ENCODE measurements around the gene TEKT2. TPM values are rescaled to one million over a fixed set of nuclear protein-coding genes. Genes with fewer than 3 reads are reported as not detected.

TEKT2 gene
- total RNA-seq, 3 donors from 2014 or later = 0.98 to 1.2 TPM; not detected in 1

GRCh38 chr1:36137776-36138175 is 53.9 kb downstream of the TEKT2 start:
- intact Hi-C loops (cut with DNase I; ENCODE audit: low total_unique reads) = no loop called here
- peak overlapping the region in 1 of 2 donors; percentile 77 for H3K27ac ChIP-seq
- no peaks in the 10 kb centered on the region for H3K36me3 ChIP-seq
- no peaks in the 10 kb centered on the region for H3K27me3 ChIP-seq
- DNase-seq (ENCODE audit: low spot score in 2 of 2) = no peak
- H3K4me1 ChIP-seq = peaks cover 7% of the 10 kb centered on the region in 2 donors
- H3K4me3 ChIP-seq = no peak overlapping the region
- TF ChIP-seq, protein P1, sequence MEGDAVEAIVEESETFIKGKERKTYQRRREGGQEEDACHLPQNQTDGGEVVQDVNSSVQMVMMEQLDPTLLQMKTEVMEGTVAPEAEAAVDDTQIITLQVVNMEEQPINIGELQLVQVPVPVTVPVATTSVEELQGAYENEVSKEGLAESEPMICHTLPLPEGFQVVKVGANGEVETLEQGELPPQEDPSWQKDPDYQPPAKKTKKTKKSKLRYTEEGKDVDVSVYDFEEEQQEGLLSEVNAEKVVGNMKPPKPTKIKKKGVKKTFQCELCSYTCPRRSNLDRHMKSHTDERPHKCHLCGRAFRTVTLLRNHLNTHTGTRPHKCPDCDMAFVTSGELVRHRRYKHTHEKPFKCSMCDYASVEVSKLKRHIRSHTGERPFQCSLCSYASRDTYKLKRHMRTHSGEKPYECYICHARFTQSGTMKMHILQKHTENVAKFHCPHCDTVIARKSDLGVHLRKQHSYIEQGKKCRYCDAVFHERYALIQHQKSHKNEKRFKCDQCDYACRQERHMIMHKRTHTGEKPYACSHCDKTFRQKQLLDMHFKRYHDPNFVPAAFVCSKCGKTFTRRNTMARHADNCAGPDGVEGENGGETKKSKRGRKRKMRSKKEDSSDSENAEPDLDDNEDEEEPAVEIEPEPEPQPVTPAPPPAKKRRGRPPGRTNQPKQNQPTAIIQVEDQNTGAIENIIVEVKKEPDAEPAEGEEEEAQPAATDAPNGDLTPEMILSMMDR (IDR thresholded peaks at IDR 0.05) = no peak
- no peak for TF ChIP-seq POLR2AphosphoS5 (IDR thresholded peaks at IDR 0.05)
- TF ChIP-seq POLR2A (IDR thresholded peaks at IDR 0.05) = no peak
- no peaks in the 10 kb centered on the region for H3K9me3 ChIP-seq

Other genes with a start within 250 kb of the TEKT2 start
- gene AGO1, start 200.9 kb upstream of the TEKT2 start, total RNA-seq = 10 to 100 TPM; 22.3 to 26.1 (median 23.4) TPM
- 10 to 100 TPM; 28.2 TPM for gene AGO3, start 153.0 kb upstream of the TEKT2 start, total RNA-seq
- gene ADPRS, start 4.8 kb downstream of the TEKT2 start, total RNA-seq = 10 to 100 TPM; 26.2 to 48.7 (median 39.7) TPM
- 10 to 100 TPM in 2 of 3 donors, 1 to 10 TPM in 1; 3.4 to 20.6 (median 11.1) TPM for gene COL8A2, start 41.1 kb downstream of the TEKT2 start, total RNA-seq
- 100 to 1,000 TPM; 107 to 118 (median 116) TPM for gene TRAPPC3, start 65.4 kb downstream of the TEKT2 start, total RNA-seq
- gene MAP7D1, start 72.1 kb downstream of the TEKT2 start, total RNA-seq = 10 to 100 TPM; 67.4 to 78.0 (median 68.6) TPM
- gene THRAP3, start 140.3 kb downstream of the TEKT2 start, total RNA-seq = 100 to 1,000 TPM in 2 of 3 donors, 10 to 100 TPM in 1; 81.6 to 128 (median 122) TPM
- gene SH3D21, start 222.3 kb downstream of the TEKT2 start, total RNA-seq = 10 to 100 TPM in 2 of 3 donors, under 1 TPM in 1; 0.80 to 18.7 (median 18.0) TPM
- gene EVA1B, start 239.6 kb downstream of the TEKT2 start, total RNA-seq = 100 to 1,000 TPM in 2 of 3 donors, 10 to 100 TPM in 1; 62.1 to 129 (median 118) TPM

Data from breast epithelium (tissue), 4 donors.